Stimulated activated CD8-positive, alpha-beta memory T cell treated with anti-CD3 and anti-CD28 coated beads, Interleukin-12 subunit alpha, Interleukin-12 subunit beta, amount 100 ng/mL, for 1 hour (primary cell): ENCODE data around the gene RFTN1.

Experiments used
- DNase-seq: peaks from one replicate; pipeline ENCODE4 v3.0.0-alpha.2; 2020; ENCODE audit warnings: low read depth

The RFTN1 gene

DNA sequence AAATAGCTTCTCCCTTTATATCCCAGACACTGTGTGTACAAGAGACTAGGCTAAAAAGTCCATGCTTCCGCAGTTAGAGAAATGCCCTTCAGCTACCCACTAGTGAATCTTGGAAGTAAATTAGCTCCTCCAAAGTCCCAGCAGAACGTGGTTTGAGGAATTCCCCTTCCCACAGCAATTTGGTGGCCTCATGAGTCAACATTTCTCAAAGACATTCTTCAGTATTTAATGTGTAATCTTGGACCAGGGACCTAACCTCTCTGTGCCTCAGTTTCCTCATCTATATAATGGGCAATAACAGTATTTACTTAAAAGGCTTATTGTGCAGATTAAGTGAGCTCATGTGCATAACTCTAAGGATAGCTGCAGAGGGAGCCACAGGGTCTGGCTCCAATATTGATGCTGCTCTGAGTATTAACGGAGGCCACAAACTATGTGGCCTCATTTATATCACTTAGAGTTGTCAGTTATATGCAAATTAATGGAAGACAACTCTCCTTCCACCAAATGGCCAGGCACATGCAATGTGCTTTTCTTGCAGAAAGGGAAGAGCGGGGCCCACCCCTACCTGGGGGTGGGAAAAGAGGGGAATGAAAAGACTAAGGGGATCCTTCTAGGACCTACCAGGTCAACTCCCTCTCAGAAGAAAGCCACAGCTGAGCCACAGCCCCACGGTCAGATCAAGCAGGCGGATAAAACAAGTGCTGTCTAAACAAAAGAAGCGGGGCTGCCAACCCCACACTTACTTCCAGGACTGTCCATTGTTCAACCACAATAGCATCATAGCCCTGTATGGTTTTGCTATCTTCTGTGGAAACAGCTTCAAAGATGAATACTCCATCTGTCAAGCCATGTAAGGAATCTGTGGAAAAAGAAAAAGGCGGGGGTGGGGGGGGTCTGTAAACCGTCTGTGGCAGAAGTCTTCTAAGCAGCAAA lies 156.0 kb downstream of the RFTN1 start:
- no peak for DNase-seq

DNA sequence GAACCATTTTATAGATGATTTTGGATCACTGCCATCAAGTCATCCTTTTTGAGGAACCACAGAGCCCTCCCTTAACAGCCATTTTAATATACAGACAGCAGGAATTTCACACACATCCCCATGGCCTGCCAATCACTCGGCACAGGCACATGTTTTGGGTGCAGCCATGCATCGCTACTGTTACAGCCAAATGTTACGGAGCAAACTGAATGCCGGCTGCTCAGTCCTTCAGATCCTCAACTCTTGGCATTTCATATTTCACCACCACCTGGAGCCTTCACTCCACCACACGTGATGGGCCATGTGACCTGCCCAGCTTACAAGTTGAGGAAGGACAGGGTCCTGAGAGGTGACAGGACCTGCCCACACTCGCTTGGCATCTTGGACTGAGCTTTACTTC lies 157.7 kb downstream of the RFTN1 start:
- DNase-seq = no peak

DNA sequence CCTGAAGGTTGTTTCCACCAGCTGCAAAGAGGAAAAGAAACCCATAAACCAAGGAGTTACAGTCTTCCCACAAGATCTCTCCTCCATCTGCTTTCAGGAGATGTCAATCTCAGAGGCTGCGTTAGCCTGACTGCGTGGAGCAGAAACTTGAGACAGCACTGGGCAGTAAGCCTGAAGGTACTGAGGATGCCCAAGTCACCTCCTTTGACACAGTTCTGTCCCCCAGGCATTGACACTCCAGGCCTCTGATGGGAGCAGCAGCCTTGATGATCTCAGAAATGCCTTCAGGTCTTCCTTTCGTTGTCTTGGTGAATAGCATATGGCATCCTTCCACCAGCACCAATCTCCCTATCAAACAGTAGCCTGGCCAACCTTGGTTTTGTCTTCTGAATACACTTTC lies 159.2 kb downstream of the RFTN1 start:
- no peak for DNase-seq

DNA sequence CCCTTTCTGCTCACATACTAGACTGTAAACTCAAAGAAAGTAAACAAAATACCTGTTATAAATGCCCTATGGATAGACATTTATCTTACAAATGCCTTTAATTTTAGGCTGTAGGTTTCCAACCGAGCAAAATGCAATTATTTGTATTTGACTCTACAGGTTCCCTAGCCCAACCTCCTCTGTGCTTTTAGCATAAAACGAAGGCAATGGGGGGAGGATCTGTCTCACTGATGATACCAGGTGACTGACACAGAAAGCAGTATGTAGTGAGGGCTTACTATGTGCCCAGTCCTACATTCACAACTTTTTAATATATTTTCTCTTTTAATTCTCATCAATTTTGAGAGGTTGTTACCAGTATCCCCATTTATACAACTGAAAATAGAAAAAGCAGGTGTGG lies 161.1 kb downstream of the RFTN1 start:
- DNase-seq = no peak

DNA sequence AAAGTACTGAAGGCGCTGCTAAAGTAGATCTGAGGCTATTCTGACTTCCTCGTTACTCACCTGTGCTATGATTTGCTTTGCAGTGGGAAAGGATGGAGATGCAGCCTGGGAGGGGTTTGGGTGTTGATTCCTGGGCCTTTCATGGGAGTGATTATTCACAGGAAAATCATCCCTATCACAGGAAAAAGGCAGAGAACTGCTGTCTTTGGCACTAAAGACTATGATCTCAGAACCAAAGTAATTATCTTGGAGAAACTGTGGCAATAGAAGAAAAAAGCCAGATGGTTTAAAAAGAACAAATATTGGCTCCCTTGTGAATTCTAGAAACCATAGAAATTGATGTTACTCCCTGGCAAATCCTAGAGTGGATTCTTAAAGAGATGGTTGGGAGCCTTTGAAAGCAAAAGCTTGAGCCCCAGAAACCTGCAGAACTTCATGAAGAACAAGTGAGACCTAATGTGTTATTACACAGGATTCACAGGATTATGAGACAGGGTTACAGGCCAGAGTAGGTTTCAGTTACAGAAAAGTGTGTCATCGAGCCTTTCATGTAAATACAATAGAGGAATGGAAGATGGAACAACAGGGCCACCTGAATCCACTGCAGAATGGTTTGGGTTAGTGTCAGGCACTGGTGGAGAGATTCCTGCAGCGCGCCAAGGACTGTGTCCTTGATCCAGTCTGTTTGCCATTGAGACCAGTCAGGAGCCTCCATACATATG lies 162.7 kb downstream of the RFTN1 start:
- no peak for DNase-seq

DNA sequence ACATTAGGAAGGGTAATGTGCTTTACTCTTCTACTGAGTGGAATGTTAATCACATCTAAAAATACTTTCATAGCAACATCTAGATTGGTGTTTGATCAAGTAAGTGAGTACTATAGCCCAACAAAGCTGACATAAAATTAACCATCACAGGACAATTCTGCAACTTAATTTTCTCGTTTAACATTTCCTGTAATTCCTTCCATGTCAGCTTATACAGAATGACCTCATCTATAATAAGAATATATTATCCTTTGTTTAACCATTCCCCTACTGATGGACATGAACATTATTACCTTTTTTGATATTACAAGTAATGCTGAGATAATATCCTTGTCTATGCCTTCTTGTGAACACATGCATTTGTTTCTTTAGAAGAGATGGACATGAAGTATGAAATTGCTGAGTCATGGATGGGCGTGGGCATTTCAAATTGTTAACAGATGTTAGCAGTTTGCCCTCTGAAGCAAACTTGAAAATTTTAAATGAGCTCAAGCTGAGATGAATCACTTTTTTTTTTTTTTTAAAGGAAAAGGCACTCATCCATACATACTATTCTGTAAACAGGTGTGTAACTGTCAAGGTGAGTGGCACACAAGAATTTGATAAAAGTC lies 163.4 kb downstream of the RFTN1 start:
- DNase-seq = no peak

DNA sequence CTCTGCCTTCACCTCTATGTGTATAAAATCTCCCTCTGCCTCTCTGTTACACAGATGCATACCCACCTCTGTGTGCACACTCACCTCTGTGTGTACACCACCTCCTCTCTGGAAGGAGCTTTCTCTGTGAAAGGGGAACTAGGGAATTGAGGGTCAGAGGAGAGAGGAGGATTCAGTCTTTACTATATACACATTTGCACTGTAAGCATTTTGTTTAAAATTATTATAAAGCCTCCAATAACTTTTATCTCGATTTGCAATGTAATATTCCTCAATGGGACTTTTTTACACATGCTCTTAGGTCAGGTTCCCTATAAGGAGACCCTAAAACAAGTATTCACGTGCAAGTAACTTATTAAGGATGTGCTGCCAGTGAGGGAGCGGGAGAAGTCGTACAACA lies 166.0 kb downstream of the RFTN1 start:
- DNase-seq = no peak

DNA sequence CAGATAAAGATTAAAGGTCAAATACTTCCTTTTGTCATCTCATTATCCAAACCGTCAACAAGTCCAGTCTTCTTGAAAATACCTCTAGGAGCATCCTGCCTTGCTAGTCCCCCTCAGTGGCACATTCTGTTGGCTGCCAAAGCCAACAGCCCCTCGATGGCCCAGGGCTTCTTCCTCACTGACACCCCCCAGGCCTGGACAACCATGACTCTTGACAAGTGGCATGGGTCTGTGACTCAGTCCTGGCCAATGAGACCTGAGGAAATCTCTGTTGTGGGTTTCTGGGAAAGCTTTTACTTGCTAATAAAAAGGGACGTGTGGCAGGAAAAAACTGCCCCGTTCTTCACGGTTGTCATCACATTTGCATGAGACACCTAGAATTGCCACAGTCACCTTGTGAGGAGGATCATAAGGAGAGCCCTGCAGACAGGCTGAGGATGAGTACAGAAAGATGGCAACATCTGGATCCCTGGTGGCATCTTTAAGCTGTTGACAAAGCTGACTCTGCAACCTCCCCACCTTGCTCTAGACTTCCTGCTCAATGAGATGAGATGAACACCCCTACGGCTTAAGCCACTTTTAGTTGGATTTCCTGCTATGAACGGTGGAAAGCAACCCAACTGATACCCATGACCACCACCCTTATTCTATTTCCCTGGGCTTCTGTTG lies 167.0 kb downstream of the RFTN1 start:
- no peak for DNase-seq

DNA sequence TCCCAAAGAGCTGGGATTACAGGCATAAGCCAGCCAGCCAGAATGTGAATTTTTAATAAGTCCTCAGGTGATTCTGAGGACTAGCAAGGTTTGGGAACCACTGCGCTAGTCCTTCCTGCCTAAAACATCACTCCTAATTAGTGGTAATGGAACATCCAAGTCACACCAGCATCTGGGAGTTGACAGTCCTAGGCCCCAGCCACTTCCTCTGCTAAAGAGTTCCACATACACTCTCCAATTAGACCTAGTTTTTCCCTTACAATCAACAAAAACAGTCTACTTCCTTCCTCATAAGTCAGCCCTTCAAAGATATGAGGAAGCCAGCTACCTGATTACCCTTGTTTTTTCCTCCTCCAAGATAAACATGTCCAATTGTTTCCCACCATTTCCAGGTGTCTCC lies 170.4 kb downstream of the RFTN1 start:
- no peak for DNase-seq

DNA sequence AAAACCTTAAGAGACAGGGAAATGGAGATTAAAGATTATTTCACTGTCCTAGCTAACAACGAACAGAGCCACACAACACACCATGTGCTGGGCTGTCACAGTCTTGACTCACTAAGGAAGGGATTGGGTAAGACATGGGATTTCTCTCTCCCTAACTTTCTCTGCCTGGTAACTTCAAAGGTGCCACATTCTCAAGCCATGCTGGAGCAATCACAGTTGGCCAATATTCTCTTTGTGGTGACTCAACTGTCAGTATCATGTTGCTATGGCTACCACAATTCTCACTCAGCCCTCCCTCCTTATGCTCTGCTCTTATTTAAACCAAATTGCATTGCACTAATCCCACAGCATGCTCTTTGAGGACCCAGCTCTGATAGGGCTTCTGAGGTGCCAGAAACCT lies 174.5 kb downstream of the RFTN1 start:
- no peak for DNase-seq

DNA sequence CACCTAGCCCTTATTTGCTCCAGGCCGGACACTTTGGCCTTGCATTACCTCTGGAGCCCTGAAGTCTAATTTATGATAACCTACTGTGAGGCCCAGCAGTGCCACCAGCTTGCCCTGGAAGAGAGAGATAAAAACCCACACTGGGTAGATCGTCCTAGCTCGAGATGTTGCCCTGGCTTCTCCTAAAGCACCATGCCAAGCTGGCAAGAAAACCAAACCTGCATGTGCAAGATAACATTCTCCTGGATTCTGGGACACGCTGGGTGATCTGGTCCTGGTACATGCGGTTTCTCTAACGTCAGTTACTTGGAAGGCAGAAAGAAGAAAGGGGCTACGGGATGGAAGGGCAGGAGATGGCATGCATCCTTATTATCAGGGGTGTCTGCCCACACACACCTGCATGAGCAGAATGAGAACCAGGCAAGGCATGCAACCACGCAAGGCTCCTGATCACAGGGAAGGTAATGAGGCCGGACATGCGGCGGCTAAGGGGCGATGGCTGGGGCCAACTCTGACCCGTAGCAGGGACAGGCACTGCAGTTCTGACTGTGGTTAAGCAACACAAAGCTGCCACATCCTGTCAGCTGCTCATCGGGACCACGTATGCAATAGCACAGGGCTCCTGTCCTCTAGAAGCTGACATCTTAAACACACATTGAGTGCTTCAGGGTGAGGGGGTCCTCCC lies 175.5 kb downstream of the RFTN1 start:
- DNase-seq = peak; percentile 32

DNA sequence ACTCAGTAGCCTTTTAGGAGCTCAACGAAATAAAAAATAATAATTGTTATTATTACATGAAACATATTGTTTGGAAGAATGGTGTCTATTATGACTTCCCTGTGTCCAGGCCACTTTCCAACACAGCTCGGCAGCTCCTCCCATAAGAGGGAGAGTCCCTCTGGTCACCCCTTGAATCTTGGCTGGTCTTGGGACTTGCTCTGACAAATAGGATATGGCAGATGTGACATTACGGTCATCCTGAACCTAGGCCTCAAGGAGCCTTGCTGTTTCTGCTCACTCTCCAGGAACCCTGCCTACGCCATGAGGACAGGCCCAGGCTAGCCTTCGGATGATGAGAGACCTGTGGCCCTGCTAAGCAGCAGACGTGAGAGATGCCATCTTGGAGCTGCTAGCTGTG lies 176.7 kb downstream of the RFTN1 start:
- DNase-seq = no peak

DNA sequence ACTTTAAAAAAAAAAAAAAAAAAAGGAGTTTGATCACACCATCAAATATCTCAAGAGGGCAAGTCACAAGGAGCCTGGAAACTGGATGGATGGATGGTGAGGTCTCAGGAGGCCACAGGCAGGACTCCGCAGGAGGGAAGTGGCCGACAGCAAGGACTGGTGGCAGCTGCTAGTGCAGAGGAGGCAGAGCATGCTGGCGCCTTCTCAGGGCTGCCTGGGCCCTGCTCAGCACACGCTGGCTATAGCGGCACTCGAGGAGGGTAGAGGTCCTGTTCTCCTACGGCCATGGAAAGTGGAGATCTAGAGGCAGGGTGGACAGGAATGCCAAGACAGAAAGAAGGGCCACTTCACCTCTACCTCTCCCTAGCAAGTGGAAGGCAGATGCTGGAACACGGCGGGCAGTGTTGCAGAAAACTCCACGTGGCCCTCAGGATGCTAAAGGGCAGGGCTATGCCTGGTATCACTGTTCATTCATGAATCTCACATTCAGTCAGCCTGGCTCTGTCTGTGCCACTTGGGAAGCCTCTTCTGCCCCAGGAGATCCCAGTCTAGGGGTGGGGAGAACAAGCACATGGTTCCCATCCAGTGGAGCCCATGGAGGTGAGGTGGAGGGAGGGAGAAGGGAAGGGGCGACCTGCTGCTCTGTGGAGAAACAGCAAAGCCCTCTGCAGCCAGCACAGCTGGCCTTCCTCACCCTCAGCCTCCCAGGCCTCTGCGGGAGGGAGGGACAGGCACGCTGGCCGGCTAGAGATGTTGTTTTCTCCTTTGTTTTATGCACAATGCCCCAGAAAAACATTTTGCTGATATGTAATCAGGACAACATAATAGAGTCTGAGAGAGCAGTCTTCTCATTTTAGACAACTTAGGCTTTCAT lies 177.5 kb downstream of the RFTN1 start:
- DNase-seq = no peak

DNA sequence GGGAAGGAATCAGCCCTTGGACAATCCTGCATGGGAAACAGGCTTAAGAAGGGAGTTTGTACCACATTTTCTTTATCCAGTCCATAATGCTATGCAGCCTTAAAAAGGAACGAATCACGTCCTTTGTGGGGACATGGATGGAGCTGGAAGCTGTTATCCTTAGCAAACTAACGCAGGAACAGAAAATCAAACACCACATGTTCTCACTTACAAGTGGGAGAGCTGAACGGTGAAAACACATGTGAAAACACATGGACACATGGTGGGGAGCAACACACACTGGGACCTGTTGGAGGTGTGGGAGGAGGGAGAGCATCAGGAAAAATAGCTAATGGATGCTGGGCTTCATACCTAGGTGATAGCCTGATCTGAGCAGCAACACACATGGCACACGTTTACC lies 178.2 kb downstream of the RFTN1 start:
- no peak for DNase-seq

DNA sequence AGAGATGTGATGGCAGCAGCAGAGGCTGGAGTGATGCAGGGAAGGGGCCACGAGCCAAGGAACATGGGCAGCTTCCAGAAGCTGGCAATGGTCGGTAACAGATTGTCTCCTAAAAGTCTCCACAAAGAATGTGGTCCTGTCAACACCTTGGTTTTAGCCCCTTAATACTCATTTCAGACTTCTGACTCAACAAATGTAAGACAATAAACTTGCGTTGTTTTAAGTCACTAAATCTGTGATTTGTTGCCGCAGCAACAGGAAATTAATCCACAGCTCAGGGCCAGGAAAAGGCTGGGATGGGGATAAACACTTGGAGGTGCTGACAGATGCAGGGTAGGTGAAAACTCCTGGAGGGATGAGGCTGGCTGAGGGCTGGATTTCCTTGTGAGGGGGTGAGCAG lies 178.6 kb downstream of the RFTN1 start:
- no peak for DNase-seq

DNA sequence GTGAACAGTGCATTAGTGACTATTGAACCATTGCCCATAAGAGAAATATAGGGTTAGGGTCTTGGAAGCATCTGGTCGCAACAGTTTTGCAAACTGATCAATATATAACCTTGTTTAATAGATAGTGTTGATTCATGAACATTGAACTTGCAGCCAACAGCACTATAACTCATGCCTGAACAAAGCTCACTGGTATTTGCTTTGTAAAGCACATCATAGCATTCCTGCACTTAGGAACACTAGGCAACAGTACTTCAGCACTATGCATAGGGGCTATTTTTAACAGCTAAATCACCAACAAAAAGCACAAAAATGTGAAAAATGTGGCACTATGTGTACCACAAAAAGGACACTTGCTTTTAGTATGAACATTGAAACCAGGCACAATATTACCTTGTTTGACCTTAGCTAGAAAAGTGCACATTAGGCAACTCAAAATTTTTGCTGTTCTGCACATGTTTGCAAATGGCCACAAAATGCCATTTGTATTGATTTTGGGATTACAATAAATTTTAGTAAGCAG lies 180.5 kb downstream of the RFTN1 start:
- no peak for DNase-seq

DNA sequence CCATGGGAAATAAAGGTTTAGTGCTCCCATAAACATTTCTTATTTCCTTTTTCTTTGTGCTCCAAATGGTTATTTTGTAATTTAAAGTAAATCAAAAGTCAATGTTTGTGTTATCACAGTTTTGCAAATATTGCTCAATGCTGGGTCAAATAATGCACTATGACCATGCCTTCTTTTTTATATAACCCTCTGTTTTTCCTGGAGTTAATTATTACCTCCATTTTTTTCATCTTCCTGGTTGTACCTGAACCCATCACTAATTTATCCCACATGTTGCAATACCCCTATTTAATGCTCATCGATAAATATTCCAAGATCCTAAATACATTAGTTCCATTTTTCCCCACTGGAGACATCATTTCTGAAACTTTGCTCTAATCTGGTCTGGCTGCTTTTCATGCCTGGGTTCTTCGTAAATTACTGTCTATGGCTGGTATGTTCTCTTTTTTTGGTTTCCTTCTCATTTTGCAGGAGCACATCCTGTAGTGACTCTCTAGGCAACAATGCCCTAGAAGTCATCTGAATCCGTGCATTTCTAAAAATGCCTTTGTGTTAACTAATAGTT lies 182.1 kb downstream of the RFTN1 start:
- DNase-seq = no peak

DNA sequence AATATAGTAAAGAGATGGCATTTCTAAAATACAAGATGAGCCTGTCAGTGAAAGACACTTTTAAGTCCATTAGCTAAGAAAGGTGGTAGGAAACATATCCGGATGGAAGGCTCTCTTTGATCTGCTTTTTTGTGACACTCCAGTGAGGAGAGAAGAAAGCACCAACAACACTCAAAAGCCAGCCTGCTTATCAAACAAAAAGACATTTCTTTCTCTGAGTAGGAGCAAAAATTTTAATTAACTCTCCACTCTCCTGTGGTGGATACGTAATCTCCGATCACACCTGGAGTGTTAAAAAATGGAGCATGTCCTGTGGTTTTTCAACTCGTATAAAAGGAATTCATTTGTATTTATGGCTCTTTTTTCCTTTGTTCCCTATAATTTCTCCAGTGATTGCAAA lies 183.1 kb downstream of the RFTN1 start:
- no peak for DNase-seq

DNA sequence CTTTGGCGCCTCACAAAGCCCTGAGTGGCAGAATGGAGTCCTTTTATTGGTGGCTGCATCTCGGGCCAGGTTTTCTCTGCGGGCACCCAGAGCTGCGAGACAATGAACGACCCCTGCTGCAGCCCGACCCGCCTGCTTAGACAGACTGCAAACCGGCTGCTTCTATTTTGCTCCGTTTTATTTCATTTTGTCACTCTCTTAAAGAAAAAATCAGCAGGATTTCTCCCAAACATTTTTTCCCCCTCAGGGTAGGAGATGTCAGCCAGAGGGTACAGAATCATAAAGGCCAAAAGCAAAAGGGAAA lies 183.7 kb downstream of the RFTN1 start:
- DNase-seq = no peak

DNA sequence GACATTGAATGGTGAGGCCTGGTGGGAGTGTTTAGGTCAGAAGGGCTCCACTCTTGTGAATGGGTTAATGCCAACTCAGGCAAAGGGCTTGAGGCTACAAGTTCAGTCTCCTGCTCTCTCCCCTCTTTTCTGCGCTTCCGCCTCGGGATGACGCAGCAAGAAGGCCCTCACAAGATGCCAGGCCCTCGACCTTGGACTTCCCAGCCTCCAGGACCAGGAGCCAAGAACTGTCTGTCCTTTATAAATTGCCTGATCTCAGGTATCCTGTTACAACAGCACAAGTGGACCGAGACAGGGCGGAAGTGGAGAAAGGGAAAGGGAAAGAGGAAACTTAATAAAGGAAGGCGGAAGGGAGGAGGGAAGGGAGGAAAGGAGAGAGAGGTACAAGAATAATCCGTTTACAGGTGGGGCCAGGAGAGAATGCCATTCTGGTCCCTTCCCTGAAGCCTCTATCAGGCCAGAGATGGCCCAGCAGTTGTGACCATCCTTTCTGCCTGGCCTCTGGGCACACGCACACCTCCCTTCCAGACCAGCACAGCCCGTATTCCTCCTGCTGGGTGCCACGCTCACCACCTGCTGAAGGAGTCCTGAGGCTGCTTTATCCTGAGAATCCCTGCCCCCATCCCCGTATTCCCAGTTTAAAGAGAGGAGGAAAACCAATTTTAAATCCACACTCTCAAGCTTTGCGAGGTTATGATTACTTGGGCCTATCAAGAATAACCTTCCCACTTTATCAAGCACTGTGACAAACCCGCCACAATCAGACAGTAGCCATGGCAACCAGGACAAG lies 184.3 kb downstream of the RFTN1 start:
- no peak for DNase-seq
